HG02870 (cell line): Measurements from ENCODE around the gene FEM1B.

ENCODE experiments used
- ATAC-seq: cut with Tn5 transposase; IDR thresholded peaks from one replicate; pipeline ENCODE4 v1.9.1; 2021; ENCODE audit warnings: mild to moderate bottlenecking, moderate library complexity; ENCODE audit not compliant: unreplicated experiment

FEM1B gene

DNA sequence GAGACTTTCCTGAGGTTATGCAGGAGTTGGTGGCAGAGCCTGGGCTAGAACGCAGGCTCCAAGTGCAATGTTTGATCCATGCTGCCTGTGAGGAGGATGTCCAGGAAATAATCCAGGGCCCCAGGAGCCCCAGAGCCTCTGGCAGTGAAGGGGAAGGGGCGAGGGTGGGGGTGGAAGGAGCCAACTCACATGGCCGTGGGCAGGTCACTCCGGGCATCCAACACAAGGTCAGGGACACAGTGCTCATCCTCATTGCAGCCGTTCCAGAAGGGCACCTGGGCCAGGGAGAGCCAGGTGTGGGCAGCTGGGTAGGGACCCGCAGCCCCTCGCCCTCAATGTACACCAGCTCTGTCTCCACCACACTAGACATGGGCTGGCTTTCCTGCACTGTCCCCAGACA, 43.7 kb downstream of the FEM1B start:
- ATAC-seq, result no peak

DNA sequence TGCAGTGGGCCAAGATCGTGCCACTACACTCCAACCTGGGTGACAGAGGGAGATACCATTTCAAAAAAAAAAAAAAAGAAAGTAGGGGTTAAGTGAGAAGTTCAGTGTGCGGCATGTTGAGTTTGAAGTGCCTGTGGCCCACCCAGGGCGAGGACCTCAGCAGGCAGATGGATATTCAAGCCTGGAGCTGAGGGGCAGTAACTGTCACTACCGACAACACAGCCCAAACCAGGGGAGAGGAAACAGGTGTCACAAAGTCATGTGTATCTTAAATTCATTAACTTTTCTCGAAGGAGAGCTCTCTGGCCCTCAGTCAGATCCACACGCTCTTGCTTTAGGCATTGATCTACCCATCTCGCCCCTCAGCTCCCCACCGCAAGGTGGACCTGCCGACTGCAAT, 45.3 kb downstream of the FEM1B start:
- no peak for ATAC-seq

DNA sequence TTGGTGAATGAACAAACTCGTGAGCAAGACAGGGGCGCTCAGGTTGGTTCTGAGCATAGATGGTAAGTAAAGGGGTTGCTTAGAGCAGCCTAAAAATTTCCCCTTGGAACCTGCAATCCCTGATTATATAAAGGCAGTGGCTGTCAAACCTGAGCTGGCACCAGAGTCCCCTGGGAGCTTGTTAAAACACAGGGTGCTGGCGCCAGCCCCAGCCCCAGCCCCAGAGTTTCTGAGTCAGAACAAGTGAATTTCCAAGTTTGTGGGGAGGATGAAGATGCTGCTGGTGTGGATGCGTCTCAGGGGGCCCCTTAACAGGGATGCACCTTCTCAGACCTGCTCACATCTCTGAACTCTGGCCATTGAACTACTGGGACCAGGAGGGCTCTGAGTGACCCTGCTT, 48.2 kb downstream of the FEM1B start:
- ATAC-seq, result no peak

DNA sequence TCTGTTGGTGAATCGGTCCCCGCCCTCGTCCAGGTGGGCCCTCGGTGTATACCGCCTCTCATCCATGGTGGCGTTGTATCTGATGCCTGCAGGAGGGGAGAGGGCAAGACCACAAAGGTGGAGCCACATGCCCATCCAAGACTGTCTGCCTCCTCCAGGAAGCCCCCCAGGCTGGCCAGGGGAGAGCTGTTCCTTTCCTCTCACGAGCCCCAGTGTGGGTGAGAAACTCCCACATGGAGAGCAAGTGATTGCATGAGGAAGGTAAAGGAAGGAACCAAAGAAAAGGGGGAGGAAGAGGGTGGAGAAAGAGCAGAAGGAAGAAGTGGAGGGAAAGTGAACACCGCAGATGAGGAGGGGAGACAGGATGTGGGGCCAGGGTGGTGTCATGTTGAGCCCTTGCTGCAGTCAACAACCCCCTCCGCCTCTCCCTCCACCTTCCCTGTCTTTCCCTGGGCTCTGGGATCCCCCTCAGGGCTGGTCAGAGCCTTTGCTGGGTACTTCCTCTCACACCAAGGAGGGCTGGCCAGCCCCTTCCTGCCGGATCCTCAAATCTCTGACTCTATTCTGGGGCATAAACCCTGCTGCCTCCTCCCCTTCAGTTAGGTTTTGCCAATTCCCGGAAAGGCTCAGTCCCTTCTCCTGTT, 49.3 kb downstream of the FEM1B start:
- ATAC-seq, result no peak

DNA sequence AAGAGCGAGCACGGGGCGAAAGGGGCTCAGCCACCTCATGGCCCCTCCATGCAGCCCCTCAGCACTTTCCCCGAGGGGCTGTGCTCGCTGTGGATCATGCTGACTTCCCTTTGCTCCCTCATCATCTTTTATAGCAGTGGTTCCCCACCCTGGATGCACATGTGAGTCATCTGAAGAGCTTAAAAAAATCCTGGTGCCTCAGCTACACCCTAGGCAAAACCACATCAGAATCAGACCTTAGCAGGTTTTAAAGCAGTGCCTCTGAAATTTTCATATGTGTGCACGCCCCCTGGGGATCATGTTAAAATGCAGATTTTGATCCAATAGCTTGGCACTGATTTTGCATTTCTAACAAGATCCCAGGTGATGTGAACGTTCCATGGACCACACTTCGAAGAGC, 50.9 kb downstream of the FEM1B start:
- no peak for ATAC-seq

DNA sequence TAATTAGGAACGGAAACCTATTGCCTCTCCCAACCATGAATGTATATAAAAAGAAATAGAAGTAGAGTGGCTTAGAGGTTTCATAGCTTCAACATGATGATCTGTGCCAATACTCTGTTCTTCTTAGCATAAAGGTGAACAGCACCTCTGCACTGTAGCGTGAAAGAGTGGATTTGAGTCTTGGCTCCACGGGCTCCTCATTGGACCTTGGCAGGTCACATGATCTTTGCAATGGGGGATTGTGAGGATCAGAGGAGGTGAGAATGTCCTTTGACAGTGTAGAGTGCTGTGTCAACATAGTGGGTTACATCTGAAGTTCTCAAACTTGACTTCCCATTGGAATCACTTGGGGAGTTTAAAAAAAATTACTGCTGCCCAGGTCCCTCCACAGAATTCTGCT, 51.4 kb downstream of the FEM1B start:
- ATAC-seq, result no peak

DNA sequence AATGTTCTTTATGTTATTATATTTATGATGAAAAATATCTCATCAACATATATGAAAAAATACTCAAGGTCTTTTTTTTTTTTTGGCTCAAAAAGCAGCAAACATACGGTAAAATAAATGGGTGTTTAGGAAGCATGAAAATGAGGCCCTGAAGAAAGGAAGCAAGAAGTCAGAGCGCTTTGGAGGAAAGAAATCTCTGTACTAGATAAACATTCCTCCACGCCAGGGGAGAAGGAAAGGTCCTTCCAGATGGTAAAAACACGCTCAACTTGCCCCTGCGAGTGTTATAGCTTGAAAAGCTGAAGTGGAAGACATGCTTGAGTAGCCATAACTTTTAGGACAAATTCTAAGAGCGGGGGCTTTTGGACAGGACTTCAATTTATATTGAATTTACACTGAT, 52.9 kb downstream of the FEM1B start:
- no peak for ATAC-seq

DNA sequence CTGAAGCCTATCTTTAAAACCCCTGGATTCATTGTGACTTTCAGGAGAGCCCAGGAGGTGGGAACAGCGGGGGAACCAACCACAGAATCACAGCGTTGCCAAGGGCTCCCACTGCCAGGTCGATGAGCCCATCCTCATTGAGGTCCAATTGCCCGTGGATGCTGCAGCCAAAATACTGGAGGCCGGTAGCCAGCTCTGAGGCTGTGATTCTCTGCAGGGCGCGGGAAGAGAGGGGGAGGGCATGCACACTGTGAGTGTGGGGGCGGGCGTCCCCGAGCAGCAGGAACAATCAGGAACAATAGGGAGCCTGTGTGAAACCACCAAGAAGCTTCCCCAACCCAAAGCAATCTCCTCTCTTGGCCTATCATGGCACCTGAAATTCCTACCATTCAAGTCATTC, 53.4 kb downstream of the FEM1B start:
- ATAC-seq, result no peak

DNA sequence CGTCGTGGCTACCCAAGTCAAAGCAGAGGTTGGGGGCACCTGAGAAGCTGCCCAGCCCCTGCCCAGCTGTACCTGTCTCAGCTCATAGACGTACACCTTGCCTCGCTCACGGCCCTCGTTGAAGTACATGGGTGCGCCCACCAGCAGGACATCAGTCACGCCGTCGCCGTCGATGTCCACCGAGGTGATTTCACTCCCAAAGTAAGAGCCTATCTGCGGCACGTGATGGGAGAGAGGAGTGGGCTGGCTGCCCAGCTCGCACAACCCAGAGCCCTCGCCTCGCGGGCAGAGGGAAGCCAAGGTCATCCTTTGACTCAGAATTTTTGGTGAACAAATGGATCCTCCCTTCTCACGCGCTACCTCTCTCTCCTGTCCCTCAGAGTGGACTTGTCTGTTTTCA, 54.7 kb downstream of the FEM1B start:
- ATAC-seq, result no peak

DNA sequence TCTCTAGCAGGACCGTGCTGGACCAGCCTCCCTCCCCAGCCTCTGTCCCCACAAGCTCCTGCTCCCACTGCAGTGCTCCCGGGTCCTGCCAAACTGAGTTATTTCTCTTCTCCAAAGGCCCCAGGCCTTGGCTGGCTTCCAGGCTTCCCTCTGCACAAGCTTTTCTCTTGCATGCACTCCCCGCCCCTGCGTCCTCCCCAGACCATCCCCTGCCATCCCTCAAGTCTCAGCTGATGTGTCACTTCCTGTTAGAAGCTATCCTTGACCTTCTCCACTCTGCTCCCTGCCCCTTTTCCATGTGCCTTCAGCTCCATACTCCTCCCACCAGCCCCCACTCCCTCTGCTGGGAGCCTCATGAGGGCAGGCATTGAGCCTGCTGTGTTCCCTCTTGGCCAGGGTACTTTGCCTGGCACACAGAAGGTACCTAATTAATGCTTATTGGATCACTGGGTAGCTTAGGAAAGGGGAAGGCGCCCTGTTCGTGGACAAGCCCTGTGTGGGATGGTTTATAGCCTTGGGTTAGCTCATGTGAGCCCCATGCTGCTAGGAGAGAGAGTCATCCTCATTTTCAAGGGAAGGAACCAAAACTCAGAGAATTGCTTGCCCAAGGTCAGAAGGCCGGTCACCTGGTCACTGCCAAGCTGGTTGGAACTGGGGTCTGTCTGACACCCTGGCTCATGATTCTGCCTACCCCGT, 56.4 kb downstream of the FEM1B start:
- ATAC-seq, result no peak

DNA sequence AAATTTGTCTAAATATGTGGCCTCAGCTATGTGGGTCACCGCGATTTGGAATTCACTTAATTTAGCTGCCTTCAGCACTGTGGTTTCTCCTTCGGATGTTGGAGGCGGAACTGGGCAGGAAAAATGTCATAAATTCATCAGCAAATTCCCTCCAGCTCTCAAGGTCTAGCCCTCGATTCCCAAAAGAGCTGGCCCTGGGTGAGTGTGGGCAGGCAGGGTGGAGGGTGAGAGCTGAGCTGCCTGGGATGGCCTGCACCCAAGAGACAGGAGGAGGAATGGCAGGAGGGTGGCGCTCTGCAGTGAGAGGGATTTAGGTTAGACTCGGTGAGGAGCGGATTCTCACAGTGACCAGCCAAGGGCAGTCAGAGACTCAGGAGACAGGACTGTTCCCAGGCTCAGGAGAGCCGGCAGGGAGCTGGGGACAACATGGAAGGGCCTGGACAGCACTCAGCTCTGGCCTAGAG, 57.1 kb downstream of the FEM1B start:
- no peak for ATAC-seq

DNA sequence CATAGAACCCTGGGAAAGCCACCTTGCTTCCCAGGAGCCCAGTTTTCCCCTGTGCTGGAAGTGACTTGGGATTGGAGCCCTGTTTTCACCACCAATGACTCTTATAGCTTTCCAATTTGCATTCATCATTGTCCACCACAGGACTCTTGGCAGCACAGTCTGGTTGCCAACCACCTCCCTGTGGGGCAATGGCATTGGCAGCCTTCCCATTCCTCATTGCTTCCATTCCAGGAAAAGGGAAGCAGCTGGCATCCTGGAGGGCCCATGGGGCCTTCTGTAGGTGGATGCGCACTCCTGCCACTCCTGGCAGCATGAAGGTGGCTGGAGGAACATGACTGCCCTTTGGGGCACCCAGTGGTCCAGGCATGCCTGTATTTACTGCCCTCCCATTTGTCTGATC, 57.7 kb downstream of the FEM1B start:
- ATAC-seq, result no peak

DNA sequence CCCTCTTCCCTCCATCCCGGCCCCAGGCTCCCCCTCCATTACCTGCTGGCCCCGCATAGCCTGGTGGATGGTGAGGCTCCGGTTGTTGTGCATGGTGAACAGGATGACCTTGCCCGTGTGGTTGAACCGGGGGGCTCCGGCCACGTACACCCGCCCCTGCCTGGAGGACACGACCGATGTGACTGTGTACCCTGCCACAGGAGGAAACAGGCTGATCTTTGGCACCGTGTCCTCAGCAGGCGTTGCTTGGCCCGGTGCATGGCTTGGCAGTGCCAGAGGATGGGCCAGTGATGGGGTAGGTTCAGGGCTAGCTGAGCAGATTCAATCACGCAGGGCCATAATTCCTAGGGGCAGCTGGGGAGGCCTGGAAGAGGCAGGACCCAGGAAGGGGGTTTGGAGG, 58.1 kb downstream of the FEM1B start:
- no peak for ATAC-seq

DNA sequence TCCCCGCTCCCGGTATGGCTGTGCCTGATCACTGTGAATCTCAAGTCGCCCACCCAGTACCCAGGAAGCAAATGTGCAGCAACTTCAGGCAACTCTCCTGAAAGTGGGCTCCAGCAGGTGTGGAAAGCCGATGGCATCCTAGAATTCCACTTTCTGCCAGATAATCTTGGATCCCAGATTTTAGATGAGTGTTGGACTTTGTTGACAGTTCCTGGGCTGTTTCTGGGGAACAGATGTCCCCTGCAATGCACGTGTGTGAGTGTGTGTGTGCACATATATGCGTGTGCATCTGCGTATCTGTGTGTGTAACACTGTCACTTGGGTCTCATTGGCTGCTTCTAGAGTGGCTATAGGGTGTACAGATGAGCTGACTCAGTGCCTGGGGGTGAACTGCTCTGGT, 59.0 kb downstream of the FEM1B start:
- no peak for ATAC-seq

DNA sequence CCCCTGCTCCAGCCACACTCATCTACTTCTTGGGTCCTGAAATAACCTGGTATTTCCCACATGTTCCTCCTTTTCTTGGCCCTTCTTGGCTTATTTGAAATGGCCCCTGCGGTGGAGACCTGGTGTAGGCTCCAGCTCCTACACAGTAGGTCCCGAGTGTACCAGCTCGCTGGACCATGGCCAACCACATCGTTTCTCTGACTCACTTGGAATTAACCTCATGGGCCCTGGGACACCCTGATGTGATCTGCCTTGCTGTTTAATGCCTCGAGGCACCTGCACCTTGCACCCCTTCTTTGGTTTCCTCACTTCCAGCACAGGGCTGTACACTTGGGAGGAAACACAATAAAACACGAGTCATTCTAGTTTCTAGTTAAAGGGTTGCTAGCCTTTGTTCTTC, 60.3 kb downstream of the FEM1B start:
- ATAC-seq, result no peak

DNA sequence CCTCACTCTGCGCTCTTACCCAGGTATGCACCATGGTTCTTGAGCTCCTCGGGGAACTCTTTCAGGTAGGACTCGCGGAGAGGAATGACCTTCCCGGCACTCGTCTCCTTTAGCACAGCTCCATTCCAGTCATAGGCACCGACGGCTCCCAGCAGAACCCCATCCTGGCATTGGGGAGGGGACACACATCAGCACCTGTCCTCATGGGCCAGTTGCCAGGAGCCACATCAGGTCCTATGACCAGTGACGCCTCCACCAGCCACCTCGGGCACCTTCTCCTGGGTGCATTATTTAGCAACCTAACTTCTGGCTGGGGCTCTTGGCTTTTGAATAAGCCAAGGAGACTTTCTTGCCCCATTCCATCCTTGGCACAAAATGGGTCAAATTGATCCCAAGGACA, 61.9 kb downstream of the FEM1B start:
- no peak for ATAC-seq

DNA sequence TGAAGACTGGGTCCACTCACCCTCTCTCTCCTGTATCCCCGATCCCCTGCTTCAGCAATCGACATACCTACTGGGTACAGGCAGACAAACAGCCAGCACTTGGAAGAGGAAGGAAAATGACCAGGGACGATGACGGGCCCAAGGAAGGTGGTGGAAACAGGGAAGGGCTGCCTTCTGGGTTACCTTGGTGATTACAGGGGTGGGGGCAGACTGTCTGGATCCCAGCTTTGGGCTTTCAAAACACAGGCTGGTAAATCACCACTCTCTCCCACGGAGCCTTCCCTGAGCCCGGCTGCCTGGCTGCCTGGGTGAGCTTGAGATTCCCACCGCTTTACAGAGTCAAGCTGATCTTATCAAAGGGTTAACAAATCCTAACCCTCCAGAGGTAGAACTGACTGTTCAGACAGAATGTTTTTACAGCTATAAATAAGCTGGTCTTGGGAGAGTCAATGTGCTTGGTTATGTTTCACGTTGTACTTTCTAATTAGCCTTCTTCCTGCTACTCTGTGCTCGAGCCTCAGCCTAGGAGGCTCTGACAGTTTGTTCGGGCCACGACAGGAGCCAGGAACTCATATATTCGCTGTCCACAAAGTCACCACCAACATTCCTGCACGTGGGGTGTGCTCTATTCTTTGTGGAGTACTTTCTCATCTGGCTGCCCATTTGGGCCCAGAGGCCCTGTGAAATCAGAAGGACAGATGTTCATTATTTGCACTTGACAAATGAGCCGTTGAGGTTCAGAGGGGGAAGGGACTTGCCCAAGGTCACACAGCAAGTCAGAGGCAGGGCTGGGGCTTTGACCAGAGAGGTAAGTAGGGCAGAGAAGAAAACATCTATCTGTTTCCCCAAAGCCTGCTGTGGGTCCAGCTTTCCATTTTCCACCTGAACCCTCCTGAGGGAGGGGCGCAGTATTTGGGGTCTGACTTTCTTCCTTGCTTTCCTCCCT, 63.5 kb downstream of the FEM1B start:
- no peak for ATAC-seq

DNA sequence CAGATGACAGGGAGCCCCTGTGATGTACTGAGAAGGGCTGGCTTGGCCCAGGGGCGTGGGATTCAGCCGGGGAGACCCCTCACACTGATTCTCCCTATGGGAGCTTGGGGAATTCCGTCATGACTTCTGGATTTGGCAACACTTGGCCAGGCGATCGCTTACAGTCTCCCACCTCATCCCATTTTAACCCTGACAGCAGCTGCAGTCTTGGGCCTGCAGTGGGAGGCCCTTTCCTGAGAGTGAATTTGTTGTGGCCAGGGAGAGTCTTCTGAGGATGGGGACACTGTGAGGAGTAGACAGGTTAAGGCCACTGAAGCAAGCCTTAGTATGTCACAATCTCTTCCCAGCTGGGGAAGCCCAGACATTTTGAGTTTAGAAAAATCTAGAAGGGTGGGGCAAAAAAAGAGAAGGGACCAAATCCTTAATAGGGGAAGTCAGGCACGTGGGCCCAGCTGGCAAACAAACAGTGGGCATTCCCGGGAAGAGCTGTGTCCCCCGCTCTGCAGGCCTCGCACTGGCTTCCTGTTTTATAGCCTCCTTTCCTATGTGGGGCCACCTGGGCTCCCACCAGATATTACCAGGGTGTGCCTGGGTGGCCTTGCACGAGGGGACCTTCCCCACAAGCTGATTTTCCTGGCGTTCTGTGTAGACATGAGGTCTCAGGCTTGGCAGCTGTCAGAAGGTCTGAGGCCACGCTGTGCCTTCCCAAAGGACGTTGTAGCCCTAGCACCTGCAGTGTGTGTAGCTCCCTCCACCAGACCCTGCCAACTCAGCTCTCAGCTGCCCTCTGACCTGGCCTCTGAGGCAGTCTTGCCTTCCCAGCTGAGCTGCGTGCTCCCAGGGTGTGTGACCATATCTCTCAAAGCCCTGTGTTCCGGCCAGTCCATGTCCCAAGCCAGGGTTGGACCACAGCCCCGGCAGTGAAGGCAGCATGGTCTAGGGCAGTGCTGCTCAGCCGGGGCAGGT, 64.5 kb downstream of the FEM1B start:
- no peak for ATAC-seq

DNA sequence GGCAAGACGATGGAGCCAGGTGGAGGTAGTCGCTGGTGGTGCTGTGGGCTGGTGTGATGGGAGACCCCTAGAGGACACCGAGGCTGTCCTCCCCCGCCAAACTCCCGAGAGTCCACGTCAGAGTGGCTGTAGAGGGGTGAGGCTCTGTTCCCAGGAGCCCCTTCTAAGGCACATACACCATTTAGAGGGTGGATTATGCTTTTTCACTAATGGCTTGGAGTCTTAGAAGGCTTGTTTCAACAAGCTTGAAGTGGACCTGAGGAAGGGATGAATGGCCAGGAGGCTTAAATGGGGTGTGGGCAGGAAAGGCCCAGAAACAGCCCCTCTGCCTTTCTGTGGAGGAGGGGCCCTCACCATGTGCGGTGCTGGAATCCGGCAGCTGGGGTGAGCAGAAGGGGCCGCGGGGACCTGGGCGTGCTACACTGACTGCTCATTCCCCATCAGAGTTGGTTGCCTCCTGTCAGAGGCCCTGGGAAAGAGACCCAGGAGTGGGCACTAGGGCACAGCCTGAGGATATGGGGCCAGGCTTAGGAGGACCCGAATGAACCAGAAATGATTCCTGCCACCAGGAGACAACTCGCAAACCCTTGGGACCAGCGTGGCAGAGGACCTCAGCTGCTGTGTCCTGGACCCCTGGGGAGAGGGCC, 66.2 kb downstream of the FEM1B start:
- ATAC-seq, result no peak

DNA sequence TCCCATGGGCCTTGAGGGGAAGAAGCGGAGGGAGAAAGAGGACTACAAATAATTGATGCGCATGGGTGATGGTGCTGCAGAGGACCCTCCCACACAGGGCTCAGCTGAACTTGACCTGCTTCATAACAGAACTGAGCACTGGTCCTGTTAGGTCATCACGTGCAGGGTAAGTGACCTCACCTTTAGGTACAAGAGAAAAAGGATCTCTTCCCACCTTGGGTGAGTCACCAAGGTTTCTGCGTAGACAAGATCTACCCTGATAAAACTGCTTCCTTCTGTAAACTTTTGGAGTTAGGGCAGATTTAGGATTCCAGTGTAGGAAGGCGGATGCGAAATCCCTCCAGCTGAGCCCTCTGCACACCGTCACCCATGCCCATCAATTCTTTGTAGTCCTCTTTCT, 67.1 kb downstream of the FEM1B start:
- no peak for ATAC-seq
